A549 (cell line): Measurements from ENCODE around the gene C11orf21. TPM values are rescaled to one million over a fixed set of nuclear protein-coding genes. Genes with fewer than 3 reads are reported as not detected.

Experiments
- ATAC-seq, 2 experiments: fragments of 200-7000 bp in 1 of 2; fragments of >200 bp in 1 of 2; cut with Nextera tagmentation in 1 of 2; cut with Tn5 transposase in 1 of 2; 3 replicates each; pipeline versions ENCODE4 v1.8.0 to v1.9.1; 2018 to 2020; ENCODE audit warnings: mild to moderate bottlenecking in 1 of 2, moderate library complexity in 1 of 2
- CTCF ChIA-PET: fragments of 300-600 bp; sonication (Branson Sonifier 250); formaldehyde crosslinking; extraction: SDS; loops from one replicate; lab custom pipeline; 2021; ENCODE audit warnings: antibody characterized with exemption, inconsistent platforms; lab: Yijun Ruan, JAX
- POLR2A ChIA-PET: fragments of 350-600 bp; formaldehyde crosslinking; extraction: SDS; loops from one replicate; lab custom pipeline; 2021; ENCODE audit warnings: antibody characterized with exemption, inconsistent platforms; lab: Yijun Ruan, JAX
- DNase-seq, 2 experiments: peaks; one replicate each; pipeline versions ENCODE4 v3.0.0 to v3.0.0-alpha.2; 2011 to 2016; ENCODE audit warnings: low read depth in 1 of 2, low spot score in 1 of 2
- FAIRE-seq: peaks from 2 replicates; lab custom pipeline; 2011; peaks lifted over from hg19 to GRCh38; lab: Jason Lieb, UNC
- H3K27ac ChIP-seq, 2 experiments: fragments of >200 bp; sonication (Bioruptor Twin); formaldehyde crosslinking; 3 replicates each; pipeline ENCODE4 v1.5.1; 2016 to 2017
- H3K4me1 ChIP-seq: fragments of >200 bp; sonication (Bioruptor Twin); formaldehyde crosslinking; 3 replicates; pipeline ENCODE4 v1.6.1; 2016
- H3K4me2 ChIP-seq: fragments of >200 bp; sonication (Bioruptor Twin); formaldehyde crosslinking; 3 replicates; pipeline ENCODE4 v1.6.1; 2016
- H3K4me3 ChIP-seq: fragments of >200 bp; sonication (Bioruptor Twin); formaldehyde crosslinking; 3 replicates; pipeline ENCODE4 v1.5.1; 2016
- H3K9me3 ChIP-seq: fragments of >200 bp; sonication (Bioruptor Twin); formaldehyde crosslinking; 3 replicates; pipeline ENCODE4 v1.6.1; 2016
- BCL3 ChIP-seq: fragments of >200 bp; sonication (Bioruptor Twin); formaldehyde crosslinking; IDR thresholded peaks from 3 replicates; pipeline ENCODE4 v1.6.1; 2016
- BHLHE40 ChIP-seq: IDR thresholded peaks from 2 replicates; pipeline ENCODE4 v1.6.1; 2012; ENCODE audit warnings: low read depth, low read length, inconsistent platforms
- CBX2 ChIP-seq: fragments of 200-600 bp; sonication (generic); IDR thresholded peaks from 2 replicates; pipeline ENCODE4 v1.6.1; 2016; ENCODE audit warnings: low read depth, mild to moderate bottlenecking, borderline replicate concordance
- CHD2 ChIP-seq: fragments of 150-350 bp; IDR thresholded peaks from 2 replicates; pipeline ENCODE4 v1.6.1; 2014; ENCODE audit warnings: low read length; ENCODE audit not compliant: partially characterized antibody
- EHMT2 ChIP-seq: fragments of 200-600 bp; sonication (generic); IDR thresholded peaks from 2 replicates; pipeline ENCODE4 v1.6.1; 2016; ENCODE audit warnings: antibody characterized with exemption, low read depth, mild to moderate bottlenecking, moderate library complexity
- FOSB ChIP-seq: fragments of 250-450 bp; sonication (Bioruptor Pico); IDR thresholded peaks from 2 replicates; pipeline ENCODE4 v1.5.0; 2020; ENCODE audit warnings: mild to moderate bottlenecking, moderate library complexity
- HEYL ChIP-seq: fragments of 250-450 bp; sonication (Bioruptor Pico); IDR thresholded peaks from 2 replicates; pipeline ENCODE4 v1.8.0; 2021; ENCODE audit warnings: mild to moderate bottlenecking, moderate library complexity
- HOXA7 ChIP-seq: fragments of 250-450 bp; sonication (Bioruptor Pico); IDR thresholded peaks from 2 replicates; pipeline ENCODE4 v1.5.0; 2020; ENCODE audit warnings: mild to moderate bottlenecking, moderate library complexity
- MAFK ChIP-seq: fragments of 450-650 bp; IDR thresholded peaks from 2 replicates; pipeline ENCODE4 v1.6.1; 2014; ENCODE audit not compliant: partially characterized antibody
- PBX3 ChIP-seq: IDR thresholded peaks from 2 replicates; pipeline ENCODE4 v1.6.1; 2012
- PHF8 ChIP-seq: fragments of 200-600 bp; sonication (generic); IDR thresholded peaks from 2 replicates; pipeline ENCODE4 v1.6.1; 2016; ENCODE audit warnings: low read depth, mild to moderate bottlenecking, antibody characterized with exemption, moderate library complexity, borderline replicate concordance
- RARB ChIP-seq: fragments of 250-450 bp; sonication (Bioruptor Pico); IDR thresholded peaks from 2 replicates; pipeline ENCODE4 v1.8.0; 2021; ENCODE audit warnings: mild to moderate bottlenecking, moderate library complexity
- RCOR1 ChIP-seq: fragments of 150-350 bp; IDR thresholded peaks from 2 replicates; pipeline ENCODE4 v1.6.1; 2014; ENCODE audit warnings: antibody characterized with exemption, low read length, low read depth
- TFCP2L1 ChIP-seq: fragments of 250-450 bp; sonication (Bioruptor Pico); IDR thresholded peaks from 2 replicates; pipeline ENCODE4 v1.5.0; 2021; ENCODE audit warnings: mild to moderate bottlenecking
- TP53 ChIP-seq: fragments of 250-450 bp; sonication (Bioruptor Pico); IDR thresholded peaks from 2 replicates; pipeline ENCODE4 v1.5.0; 2021; ENCODE audit warnings: mild to moderate bottlenecking, moderate library complexity
- ZNF302 ChIP-seq: fragments of 250-450 bp; sonication (Bioruptor Pico); IDR thresholded peaks from 2 replicates; pipeline ENCODE4 v1.9.0; 2021; ENCODE audit warnings: inconsistent platforms, mild to moderate bottlenecking, moderate library complexity
- WGBS: methylation state at CpG from one replicate; pipeline ENCODE4 v1.1.6; 2017; ENCODE audit errors: missing lambda C conversion rate; 5-methylcytosine and 5-hydroxymethylcytosine counted together
- polyA plus RNA-seq, 4 experiments: library from polyadenylated mRNA; depleted of rRNA in 3 of 4; stranded (reverse); fragments of >200 nt; fragmentation: RNase III in 1 of 4; extraction: RNeasy Plus Mini Kit Qiagen cat#74134 plus additional on column Dnase treatment in 1 of 4; gene quantifications; 2 replicates in 3 of 4; 3 replicates in 1 of 4; pipeline ENCODE4 v1.2.3, GENCODE V29; 2011 to 2017
- TF ChIP-seq, protein P1 (sequence below): IDR thresholded peaks from 2 replicates; pipeline ENCODE4 v1.6.1; 2012

The C11orf21 gene
- polyA plus RNA-seq, 2 of the 4 experiments (the other 2 are of a cell fraction): not detected

DNA sequence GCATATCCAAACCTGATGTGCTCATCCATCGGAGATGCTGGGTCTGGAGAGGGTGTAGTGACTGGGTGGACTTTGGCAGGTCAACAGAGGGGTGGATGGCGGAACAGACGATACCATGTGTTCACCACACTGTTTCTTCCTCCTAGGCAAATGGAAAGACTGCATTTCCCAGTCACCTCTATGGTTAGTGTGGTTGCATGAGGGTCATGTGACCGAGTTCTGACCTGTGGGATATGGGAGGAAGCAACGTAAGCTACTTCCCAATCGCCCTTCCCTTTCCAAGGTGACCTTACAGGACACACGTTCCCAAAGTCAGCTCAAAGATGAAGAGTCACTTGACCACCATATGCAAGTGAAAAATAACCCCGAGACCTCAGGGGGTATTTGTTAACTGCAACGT lies 27.8 kb upstream of the C11orf21 start:
- TF ChIP-seq PHF8: no peak
- no peak overlapping the region for H3K4me3 ChIP-seq
- no peaks in the 10 kb centered on the region for H3K4me1 ChIP-seq
- no peaks in the 10 kb centered on the region for H3K9me3 ChIP-seq
- CTCF ChIA-PET: interaction anchor here (1.6 to 1.9 kb wide), 2 partner anchors 24 to 90 kb away, joined by 4 to 8 read pairs; no protein-coding TSS in a partner anchor
- ATAC-seq: no peak
- no peak overlapping the region for H3K27ac ChIP-seq
- FAIRE-seq: no peak
- no peak overlapping the region for H3K4me2 ChIP-seq
- DNase-seq: no peak
- WGBS: 47% methylated on average over 9 of the region's 9 CpGs
- POLR2A ChIA-PET: no interaction called here

GRCh38 chr11:2328656-2329354 lies 27.1 kb upstream of the C11orf21 start:
- CTCF ChIA-PET: interaction anchor here (0.6 to 1.9 kb wide), 3 partner anchors 23 to 560 kb away, joined by 3 to 8 read pairs (median 4); no protein-coding TSS in a partner anchor
- WGBS: 69% methylated on average over 15 of the region's 15 CpGs

GRCh38 chr11:2328021-2328420 lies 26.3 kb upstream of the C11orf21 start:
- Histone ChIP-seq H3K9me3 (no peaks in the 10 kb centered on the region), H3K4me2 (no peak overlapping the region), H3K27ac (no peak overlapping the region), H3K4me1 (no peaks in the 10 kb centered on the region), H3K4me3 (no peak overlapping the region)
- WGBS: 69% methylated on average over 11 of the region's 11 CpGs
- POLR2A ChIA-PET: no interaction called here
- FAIRE-seq (no peak), ATAC-seq (no peak), DNase-seq (no peak)
- CTCF ChIA-PET: interaction anchor here (1.6 kb wide), 1 partner anchor 91 kb away, joined by 4 read pairs; no protein-coding TSS in a partner anchor
- TF ChIP-seq PBX3 (no peak), BHLHE40 (no peak), TP53 (no peak), EHMT2 (no peak)

More at GRCh38 chr11:2328656-2329354, 27.1 kb upstream of the C11orf21 start:
- no peak for DNase-seq
- no peak overlapping the region for H3K27ac ChIP-seq
- TF ChIP-seq TFCP2L1 (CRISPR knock-in tag) (no peak), ZNF302 (CRISPR knock-in tag) (no peak), RCOR1 (no peak), CBX2 (no peak), HEYL (CRISPR knock-in tag) (no peak), FOSB (CRISPR knock-in tag) (no peak), RARB (CRISPR knock-in tag) (no peak), BCL3 (no peak), PHF8 (no peak)
- TF ChIP-seq, protein P1, sequence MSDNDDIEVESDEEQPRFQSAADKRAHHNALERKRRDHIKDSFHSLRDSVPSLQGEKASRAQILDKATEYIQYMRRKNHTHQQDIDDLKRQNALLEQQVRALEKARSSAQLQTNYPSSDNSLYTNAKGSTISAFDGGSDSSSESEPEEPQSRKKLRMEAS: no peak
- H3K4me2 ChIP-seq: no peak overlapping the region
- POLR2A ChIA-PET: no interaction called here
- H3K4me1 ChIP-seq: no peaks in the 10 kb centered on the region
- FAIRE-seq: no peak
- no peak for ATAC-seq
- H3K4me3 ChIP-seq: no peak overlapping the region
- H3K9me3 ChIP-seq: no peaks in the 10 kb centered on the region

DNA sequence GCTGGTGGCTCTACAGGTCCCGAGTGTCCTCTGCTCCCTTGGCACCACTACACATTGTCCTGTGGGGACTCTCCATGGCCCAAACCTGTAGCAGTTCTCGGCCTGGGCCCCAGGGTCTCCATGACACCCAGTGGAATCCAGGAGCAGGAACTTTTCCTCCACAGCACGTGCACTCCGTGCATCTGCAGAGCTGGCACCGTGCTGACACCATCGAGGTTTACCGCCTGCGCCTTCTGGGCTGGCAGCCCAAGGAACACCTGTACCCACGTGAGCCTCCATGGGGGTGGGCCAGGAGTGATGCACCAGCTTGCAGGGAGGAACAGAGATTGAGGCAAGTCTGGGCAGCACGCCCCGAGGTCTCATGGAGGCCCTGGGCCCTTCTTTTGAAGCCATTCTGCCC lies 25.3 kb upstream of the C11orf21 start:
- POLR2A ChIA-PET: no interaction called here
- H3K27ac ChIP-seq: no peak overlapping the region
- H3K9me3 ChIP-seq: no peaks in the 10 kb centered on the region; the same call in 2 of the 3 replicates
- no peak for TF ChIP-seq MAFK
- TF ChIP-seq RARB (CRISPR knock-in tag): no peak
- TF ChIP-seq CHD2: no peak
- no peak for TF ChIP-seq HOXA7 (CRISPR knock-in tag)
- H3K4me3 ChIP-seq: no peak overlapping the region
- CTCF ChIA-PET: interaction anchor here (1.3 to 3.0 kb wide), 2 partner anchors 93 to 130 kb away, joined by 3 to 8 read pairs; no protein-coding TSS in a partner anchor
- DNase-seq (no peak), ATAC-seq (no peak), FAIRE-seq (no peak)
- H3K4me1 ChIP-seq: no peaks in the 10 kb centered on the region
- 51% methylated on average over 10 of the region's 11 CpGs for WGBS
- no peak overlapping the region for H3K4me2 ChIP-seq
